GM18951 (cell line): Measurements from ENCODE around the gene QKI.

Experiments used
- POLR2A ChIP-seq: IDR thresholded peaks from 4 replicates; pipeline ENCODE4 v1.6.1; 2011; ENCODE audit warnings: mild to moderate bottlenecking; ENCODE audit not compliant: insufficient read length, insufficient read depth; ENCODE audit errors: extremely low read depth
- in situ Hi-C: fragments of 300-500 bp; cut with MboI; formaldehyde crosslinking; loops from one replicate; pipeline ENCODE4 v1.12.0; 2022; ENCODE audit warnings: low sequenced_read_pairs, mixed read lengths, inconsistent platforms; ENCODE audit not compliant: unreplicated experiment

Gene QKI

DNA sequence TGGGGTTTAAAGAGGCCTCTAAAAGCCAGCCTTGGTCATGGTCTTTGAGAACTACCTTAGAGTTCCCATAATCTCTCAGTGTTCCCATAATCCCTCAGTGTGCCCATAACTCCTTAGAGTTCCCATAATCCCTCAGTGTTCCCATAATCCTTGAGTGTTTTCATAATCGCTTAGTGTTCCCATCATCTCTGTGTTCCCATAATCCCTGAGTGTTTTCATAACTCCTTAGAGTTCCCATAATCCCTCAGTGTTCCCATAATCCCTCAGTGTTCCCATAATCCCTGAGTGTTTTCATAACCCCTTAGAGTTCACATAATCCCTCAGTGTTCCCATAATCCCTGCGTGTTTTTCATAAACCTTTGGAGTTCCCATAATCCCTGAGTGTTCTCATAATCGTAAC, 199.2 kb downstream of the QKI start:
- no peak for TF ChIP-seq POLR2A
- in situ Hi-C loops = no loop called here

DNA sequence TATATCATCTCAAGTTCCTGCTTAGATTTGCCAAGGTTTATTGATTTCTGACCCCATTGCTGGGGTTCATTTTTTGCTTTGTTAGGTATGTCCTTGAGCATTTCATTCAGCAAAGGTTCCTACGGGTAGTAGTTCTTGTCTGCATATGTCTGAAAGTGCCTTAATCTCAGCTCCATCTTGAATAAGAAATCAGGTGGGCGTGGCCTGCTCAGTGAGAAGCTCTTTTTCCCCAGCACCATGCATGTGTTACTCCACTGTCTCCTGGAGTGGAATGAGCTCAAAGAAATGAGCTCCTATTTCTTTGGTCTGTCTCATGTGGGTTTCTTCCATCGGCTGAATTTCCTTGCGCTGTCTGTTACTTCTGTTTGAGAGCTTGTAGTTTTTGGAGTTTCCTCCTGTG, 201.9 kb downstream of the QKI start:
- in situ Hi-C loops = no loop called here
- no peak for TF ChIP-seq POLR2A

GRCh38 chr6:163617549-163617948, 203.0 kb downstream of the QKI start:
- no peak for TF ChIP-seq POLR2A
- in situ Hi-C loops = no loop called here

GRCh38 chr6:163620101-163620500, 205.6 kb downstream of the QKI start:
- in situ Hi-C loops = no loop called here
- TF ChIP-seq POLR2A = no peak

DNA sequence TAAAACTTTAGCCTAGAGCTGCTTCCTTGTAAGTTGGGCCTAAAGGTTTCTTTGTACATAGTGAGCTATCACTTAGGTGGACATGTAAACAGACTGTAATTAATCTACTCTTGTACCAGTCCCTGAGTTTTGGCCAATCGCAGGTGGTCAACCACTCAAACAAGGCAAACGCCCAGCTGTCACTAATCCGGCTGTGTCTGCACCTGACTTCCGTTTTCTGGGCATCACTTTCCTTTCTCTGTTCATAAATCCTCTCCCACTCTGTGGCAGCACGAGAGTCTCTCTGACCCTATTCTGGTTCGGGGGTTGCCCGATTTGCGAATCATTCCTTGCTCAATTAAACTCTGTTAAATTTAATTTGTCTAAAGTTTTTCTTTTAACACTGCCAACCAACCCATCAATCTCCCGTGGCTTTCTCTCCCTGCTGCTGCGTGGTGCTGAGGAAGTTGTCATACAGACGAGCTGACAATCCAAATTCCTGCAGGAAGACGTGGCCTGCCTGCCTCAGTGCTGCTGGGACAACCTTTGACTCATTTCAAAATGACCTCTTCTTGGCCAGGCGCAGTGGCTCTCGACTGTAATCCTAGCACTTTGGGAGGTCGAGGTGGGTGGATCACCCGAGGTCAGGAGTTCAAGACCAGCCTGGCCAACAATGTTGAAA, 206.3 kb downstream of the QKI start:
- in situ Hi-C loops = no loop called here
- no peak for TF ChIP-seq POLR2A

GRCh38 chr6:163625265-163625664, 210.7 kb downstream of the QKI start:
- in situ Hi-C loops = no loop called here
- no peak for TF ChIP-seq POLR2A

DNA sequence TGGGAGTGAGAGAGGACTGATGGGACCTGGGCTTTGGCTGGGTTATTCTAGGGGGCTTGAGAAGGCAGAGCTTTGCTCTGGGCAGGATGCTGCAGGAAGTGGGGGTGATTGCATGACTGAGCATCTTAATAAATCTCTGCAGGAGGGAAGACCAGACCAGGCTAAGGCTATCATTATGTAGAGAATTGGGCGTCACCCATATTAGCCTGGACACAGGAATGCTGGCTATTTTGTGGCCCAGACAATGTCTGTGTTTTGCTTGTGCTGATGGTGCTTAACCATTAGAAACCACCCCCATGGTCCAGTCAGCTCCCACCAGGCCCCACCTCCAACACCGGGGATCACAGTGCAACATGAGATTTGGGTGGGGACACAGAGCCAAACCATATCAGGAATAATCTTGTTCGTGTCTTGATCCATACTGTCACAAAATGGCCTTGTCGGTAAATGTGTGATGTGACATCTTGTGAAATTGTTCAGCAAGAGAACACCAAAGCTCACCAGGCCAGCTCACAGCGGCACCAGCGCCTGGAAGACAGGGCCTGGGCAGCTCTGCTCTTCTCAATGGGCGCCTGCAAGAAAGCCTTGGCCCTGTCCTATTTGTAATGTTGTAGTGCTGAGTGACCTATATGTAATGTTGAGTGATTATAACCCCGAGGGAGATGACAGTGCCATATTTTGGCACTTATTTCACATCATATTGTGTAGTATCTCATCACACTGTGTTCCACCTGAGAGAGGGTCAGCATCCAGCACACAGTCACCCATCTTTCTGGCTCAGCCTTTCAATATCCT, 211.8 kb downstream of the QKI start:
- TF ChIP-seq POLR2A = no peak
- in situ Hi-C loops = no loop called here

- in situ Hi-C loops = no loop called here
Measured at GRCh38 chr6:163627274-163628062, 212.9 kb downstream of the QKI start.

More at GRCh38 chr6:163627274-163628062, 212.9 kb downstream of the QKI start:
- TF ChIP-seq POLR2A = no peak
